ENCODE measurements around the gene TMEM131L.
A peak's percentile ranks its signal among the peaks of the same experiment; 100 is the strongest.

TMEM131L gene

DNA sequence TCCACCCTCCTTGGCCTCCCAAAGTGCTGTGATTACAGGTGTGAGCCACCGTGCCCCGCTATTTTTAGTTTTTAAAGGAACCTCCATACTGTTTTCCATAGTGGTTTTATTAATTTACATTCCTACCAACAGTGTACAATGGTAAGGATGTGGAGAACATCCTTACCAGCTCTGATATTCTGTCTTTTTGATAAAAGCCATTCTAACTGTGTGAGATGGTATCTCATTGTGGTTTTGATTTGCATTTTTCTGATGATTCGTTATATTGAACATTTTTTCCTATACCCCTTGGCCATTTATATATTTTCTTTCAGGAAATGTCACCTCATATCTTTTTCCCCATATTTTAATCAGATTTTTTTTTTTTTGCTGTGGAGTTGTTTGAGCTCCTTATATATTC is 203.7 kb downstream of the TMEM131L start:
- DNase-seq = no peak

DNA sequence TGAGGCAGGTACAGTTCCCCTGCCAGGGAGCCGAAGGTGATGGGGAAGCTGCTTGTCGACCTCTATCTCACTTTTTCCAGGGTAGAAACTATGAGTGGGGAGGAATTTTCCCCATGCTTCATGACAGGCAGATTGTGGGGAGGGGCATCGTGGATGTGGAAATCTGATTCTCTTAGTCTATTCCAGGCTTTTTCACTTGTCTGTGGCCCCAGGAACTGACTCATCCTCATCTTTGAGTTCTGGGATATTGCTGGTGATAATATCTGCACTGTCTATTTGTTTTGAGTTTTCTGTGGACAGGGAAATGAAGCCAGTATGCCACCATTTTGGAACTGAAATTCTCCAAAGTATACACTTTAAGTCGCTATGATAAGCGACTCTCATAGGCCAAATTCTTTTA is 210.3 kb downstream of the TMEM131L start:
- no peak for DNase-seq

DNA sequence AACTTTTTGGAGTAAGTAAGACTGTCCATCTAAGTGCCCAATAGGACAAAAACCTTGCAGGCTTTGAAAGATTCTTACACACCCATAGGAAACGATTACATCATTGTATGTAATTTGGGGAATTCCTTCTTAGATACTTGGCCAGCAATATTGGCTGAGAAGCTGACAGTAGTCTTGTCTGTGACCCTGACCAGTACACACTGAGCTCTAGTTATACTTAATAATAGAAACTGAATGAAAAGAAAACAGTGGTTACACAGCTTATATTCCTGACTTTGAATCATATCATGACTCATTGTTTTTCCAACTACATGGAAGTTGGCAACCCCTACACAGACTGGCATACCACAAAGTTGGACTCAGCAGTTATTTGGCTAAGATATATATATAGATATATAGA is 210.8 kb downstream of the TMEM131L start:
- DNase-seq = no peak

DNA sequence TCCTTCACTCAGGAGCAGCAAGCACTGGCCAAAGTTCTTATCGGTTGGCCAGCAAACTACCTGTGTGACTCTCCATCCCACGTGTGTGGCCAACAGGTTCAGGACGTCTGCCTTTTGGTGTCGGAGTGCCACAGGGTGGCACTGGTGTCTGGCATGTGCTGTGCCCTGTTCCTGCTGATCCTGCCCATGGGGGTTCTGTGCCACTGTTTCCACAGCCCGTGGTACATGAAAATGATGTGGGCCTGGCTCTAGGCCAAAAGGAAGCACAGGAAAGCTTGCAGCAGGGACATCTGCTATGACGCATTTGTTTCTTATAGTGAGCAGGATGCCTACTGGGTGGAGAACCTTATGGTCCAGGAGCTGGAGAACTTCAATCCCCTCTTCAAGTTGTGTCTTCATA is 213.3 kb downstream of the TMEM131L start:
- DNase-seq = no peak

DNA sequence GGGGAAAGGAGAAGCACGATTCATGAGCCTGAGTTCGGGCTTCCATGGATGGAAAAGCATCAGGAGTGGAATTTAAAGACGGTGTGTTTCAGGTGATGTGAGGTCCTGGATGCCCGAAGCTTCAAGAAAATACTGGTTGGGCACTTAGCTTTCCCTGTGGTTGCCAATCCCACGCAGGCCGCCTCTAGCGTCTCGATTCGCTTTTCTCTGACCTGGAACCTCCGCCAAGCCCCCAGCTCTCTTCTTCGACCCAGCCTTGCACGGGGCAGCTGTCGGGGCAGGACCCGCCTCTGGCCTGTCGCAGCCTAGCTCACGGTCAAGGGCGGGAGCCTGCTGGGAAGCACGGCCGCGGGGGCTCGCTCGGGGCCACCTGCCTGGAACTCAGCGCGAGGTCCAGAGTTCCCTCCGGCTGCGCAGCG is 217.6 kb downstream of the TMEM131L start:
- DNase-seq = no peak

DNA sequence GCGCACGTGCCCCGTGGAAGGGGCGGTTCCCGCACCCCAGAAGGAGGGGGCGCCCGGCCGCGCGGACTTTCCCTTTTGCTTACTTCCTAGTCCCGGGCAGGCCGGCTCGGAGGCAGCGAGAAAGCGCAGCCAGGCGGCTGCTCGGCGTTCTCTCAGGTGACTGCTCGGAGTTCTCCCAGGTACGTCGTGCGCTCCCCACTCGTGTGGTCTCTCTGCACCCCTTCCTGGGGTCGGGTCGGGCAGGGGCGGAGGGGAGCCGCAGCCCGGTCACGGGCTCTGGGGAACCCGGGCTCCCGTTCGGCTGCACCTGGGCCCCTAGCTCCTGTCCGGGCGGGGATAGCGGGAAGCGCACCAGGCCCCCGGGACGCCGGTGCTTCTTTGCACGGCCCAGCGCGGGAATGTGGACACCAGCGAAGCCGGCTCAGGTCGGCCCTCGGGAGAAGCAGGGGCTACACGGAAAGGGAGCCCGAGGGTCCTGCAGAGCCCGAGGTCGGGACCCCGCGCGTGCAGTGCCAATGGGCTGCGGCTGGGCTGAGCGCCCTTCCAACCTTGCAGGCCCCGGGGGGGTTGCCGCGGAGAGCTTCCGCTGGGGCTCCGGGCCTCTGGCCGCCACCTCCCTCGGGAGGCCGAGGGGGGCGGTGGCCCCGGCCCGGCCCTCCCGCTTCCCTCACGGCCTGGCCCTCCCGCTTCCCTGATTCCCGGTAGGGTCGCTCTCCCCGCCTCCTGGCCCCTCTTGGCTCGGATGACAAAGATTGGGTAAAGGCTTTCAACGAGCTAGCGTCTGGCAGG is 218.2 kb downstream of the TMEM131L start, which contains the start of gene TLR2:
Gene TLR2 (plus strand): TSS at position 99 of the 789 bp plus-strand sequence. CDS start 18,628 bp downstream, outside the sequence.
- peak; percentile 69 for DNase-seq

DNA sequence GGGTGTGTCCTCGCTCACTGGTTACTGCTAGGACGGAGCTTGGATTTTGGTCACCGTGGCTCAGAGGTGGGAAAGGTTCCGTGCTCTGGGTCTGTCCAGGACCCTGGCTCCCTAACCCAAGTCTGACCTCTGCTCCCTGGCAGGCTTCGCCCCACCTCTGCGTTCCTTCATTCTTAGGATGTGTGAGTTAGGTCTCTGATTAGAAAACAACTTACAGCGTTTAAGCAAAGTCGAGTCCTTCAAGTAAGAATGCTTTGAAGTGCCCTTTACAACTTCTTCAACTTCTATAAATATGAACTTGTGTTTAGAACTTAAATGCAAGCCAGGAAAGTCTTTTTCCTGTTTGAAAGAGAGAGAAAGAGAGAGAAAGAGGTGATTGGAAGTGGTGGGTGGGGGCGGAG is 218.8 kb downstream of the TMEM131L start:
- no peak for DNase-seq

Measured in activated T-cell treated with anti-CD3 and anti-CD28 coated beads, Interleukin-2, amount 50 U/mL, for 1 hour (primary cell).